HCT116 (cell line): ENCODE data around the gene PAQR8. TPM values are rescaled to one million over a fixed set of nuclear protein-coding genes. Genes with fewer than 3 reads are reported as not detected.

ENCODE experiments used
- ATAC-seq: fragments of 200-7000 bp; cut with Tn5 transposase; 2 replicates; pipeline ENCODE4 v1.9.1; 2020; ENCODE audit warnings: mild to moderate bottlenecking, moderate library complexity
- BruUV-seq: library from RNA; stranded (reverse); fragments of 400-500 nt; replicated peaks from 2 replicates; lab custom pipeline; 2021; lab: Mats Ljungman, UMichigan
- CTCF ChIA-PET: fragments of 300-600 bp; sonication (Branson Sonifier 250); formaldehyde crosslinking; loops from one replicate; lab custom pipeline; 2021; ENCODE audit warnings: antibody characterized with exemption; lab: Charles Lee
- POLR2A ChIA-PET: fragments of 300-600, 350-600 bp; sonication (Branson Sonifier 250); formaldehyde crosslinking; loops from one replicate; lab custom pipeline; 2021; ENCODE audit warnings: antibody characterized with exemption; lab: Charles Lee
- RAD21 ChIA-PET, 2 experiments: fragments of 300-600 bp; sonication (Branson Sonifier 250); formaldehyde crosslinking; loops; one replicate each; lab custom pipeline; 2023; ENCODE audit warnings: low total read pairs in 2 of 2; ENCODE audit not compliant: uncharacterized antibody in 2 of 2, unreplicated experiment in 2 of 2, low non-redundant PET in 1 of 2; lab: Charles Lee
- DNase-seq: peaks from one replicate; pipeline ENCODE4 v3.0.0-alpha.2; 2010; ENCODE audit warnings: low read depth, low spot score
- H2AFZ ChIP-seq: fragments of 200-600 bp; shearing (Covaris generic), sonication (generic); 2 replicates; pipeline ENCODE4 v1.6.1; 2017; ENCODE audit warnings: low read depth, mixed run types, mixed read lengths, antibody characterized with exemption, low read length; ENCODE audit not compliant: poor library complexity, severe bottlenecking
- H3K27ac ChIP-seq: 2 replicates; pipeline ENCODE4 v1.5.1; 2012; ENCODE audit warnings: low read depth, low read length
- H3K27me3 ChIP-seq: fragments of 200-600 bp; sonication (generic); 2 replicates; pipeline ENCODE4 v1.6.1; 2016; ENCODE audit warnings: mixed run types, low read length, mixed read lengths; ENCODE audit not compliant: insufficient read depth
- H3K36me3 ChIP-seq, 2 experiments: fragments of 200-500 bp in 1 of 2; fragments of 200-600 bp in 1 of 2; sonication (Bioruptor generic) in 1 of 2; sonication (generic) in 1 of 2; 2 replicates each; pipeline versions ENCODE4 v1.5.1 to v1.6.1; 2014 to 2016; ENCODE audit warnings: low read length in 2 of 2, inconsistent platforms in 1 of 2, mixed read lengths in 1 of 2, mixed run types in 1 of 2; ENCODE audit not compliant: insufficient read depth in 2 of 2, control insufficient read depth in 1 of 2
- H3K4me1 ChIP-seq, 2 experiments: fragments of 200-600 bp in 1 of 2; sonication (generic) in 1 of 2; 2 replicates each; pipeline versions ENCODE4 v1.5.1 to v1.6.1; 2012 to 2017; ENCODE audit warnings: low read length in 2 of 2, inconsistent platforms in 1 of 2, mild to moderate bottlenecking in 1 of 2, mixed read lengths in 1 of 2, mixed run types in 1 of 2, moderate library complexity in 1 of 2; ENCODE audit not compliant: insufficient read depth in 2 of 2, control insufficient read depth in 1 of 2
- H3K4me2 ChIP-seq: fragments of 200-600 bp; sonication (generic); 2 replicates; pipeline ENCODE4 v1.6.1; 2017; ENCODE audit warnings: mixed run types, low read length, mixed read lengths
- H3K4me3 ChIP-seq, 2 experiments: fragments of 200-600 bp in 1 of 2; sonication (generic) in 1 of 2; replicated peaks in 1 of 2; 2 replicates each; pipeline ENCODE4 v1.5.1; 2011 to 2016; ENCODE audit warnings: low read length in 2 of 2, control low read depth in 1 of 2, low read depth in 1 of 2, mild to moderate bottlenecking in 1 of 2, mixed read lengths in 1 of 2, mixed run types in 1 of 2
- H3K79me2 ChIP-seq: fragments of 200-600 bp; sonication (generic); 2 replicates; pipeline ENCODE4 v1.6.1; 2017; ENCODE audit warnings: mild to moderate bottlenecking, mixed run types, low read length, moderate library complexity, mixed read lengths; ENCODE audit not compliant: insufficient read depth
- H3K9ac ChIP-seq: fragments of 200-600 bp; sonication (generic); 2 replicates; pipeline ENCODE4 v1.6.1; 2016; ENCODE audit warnings: low read length, mixed read lengths
- H3K9me2 ChIP-seq: fragments of 200-600 bp; sonication (generic), shearing (Covaris generic); 2 replicates; pipeline ENCODE4 v1.6.1; 2017; ENCODE audit warnings: mixed run types, mild to moderate bottlenecking, moderate library complexity; ENCODE audit not compliant: insufficient read depth
- H3K9me3 ChIP-seq, 2 experiments: fragments of 200-500 bp in 1 of 2; fragments of 200-600 bp in 1 of 2; sonication (Bioruptor generic) in 1 of 2; sonication (generic) in 1 of 2; 2 replicates each; pipeline ENCODE4 v1.6.1; 2014 to 2017; ENCODE audit warnings: low read length in 2 of 2, mixed read lengths in 2 of 2, inconsistent platforms in 1 of 2, low read depth in 1 of 2, mild to moderate bottlenecking in 1 of 2, mixed run types in 1 of 2, moderate library complexity in 1 of 2; ENCODE audit not compliant: control insufficient read depth in 1 of 2, insufficient read depth in 1 of 2
- H4K20me1 ChIP-seq: fragments of 200-600 bp; sonication (generic), shearing (Covaris generic); 2 replicates; pipeline ENCODE4 v1.6.1; 2017; ENCODE audit warnings: mixed run types, mild to moderate bottlenecking, moderate library complexity; ENCODE audit not compliant: insufficient read depth
- CEBPB ChIP-seq: IDR thresholded peaks from 2 replicates; pipeline ENCODE4 v1.6.1; 2012; ENCODE audit warnings: low read depth
- EZH2 ChIP-seq: fragments of 200-600 bp; sonication (generic); IDR thresholded peaks from 2 replicates; pipeline ENCODE4 v1.6.1; 2017; ENCODE audit warnings: antibody characterized with exemption, mixed run types
- EZH2phosphoT487 ChIP-seq: fragments of 200-600 bp; IDR thresholded peaks from 2 replicates; pipeline ENCODE4 v1.6.1; 2018; ENCODE audit warnings: antibody characterized with exemption, borderline replicate concordance
- FOSL1 ChIP-seq: IDR thresholded peaks from 2 replicates; pipeline ENCODE4 v1.6.1; 2012; ENCODE audit warnings: low read depth
- JUND ChIP-seq: IDR thresholded peaks from 2 replicates; pipeline ENCODE4 v1.6.1; 2012
- MAX ChIP-seq: IDR thresholded peaks from 2 replicates; pipeline ENCODE4 v1.6.1; 2012
- POLR2AphosphoS5 ChIP-seq: IDR thresholded peaks from 2 replicates; pipeline ENCODE4 v1.6.1; 2011; ENCODE audit warnings: mild to moderate bottlenecking, low read depth, low read length, moderate library complexity
- REST ChIP-seq: IDR thresholded peaks from 2 replicates; pipeline ENCODE4 v1.6.1; 2012; ENCODE audit warnings: low read depth
- SIN3A ChIP-seq: IDR thresholded peaks from 2 replicates; pipeline ENCODE4 v1.6.1; 2012; ENCODE audit warnings: low read depth
- SP1 ChIP-seq: IDR thresholded peaks from 2 replicates; pipeline ENCODE4 v1.6.1; 2012; ENCODE audit warnings: low read depth
- SRF ChIP-seq: IDR thresholded peaks from 2 replicates; pipeline ENCODE4 v1.6.1; 2012; ENCODE audit warnings: low read depth
- TCF7L2 ChIP-seq: IDR thresholded peaks from 2 replicates; pipeline ENCODE4 v1.7.0; 2011; ENCODE audit warnings: borderline replicate concordance, inconsistent platforms; ENCODE audit not compliant: insufficient read depth, insufficient read length; ENCODE audit errors: extremely low read depth
- ZBTB33 ChIP-seq: IDR thresholded peaks from 2 replicates; pipeline ENCODE4 v1.6.1; 2011; ENCODE audit warnings: mild to moderate bottlenecking, low read length, moderate library complexity; ENCODE audit not compliant: insufficient replicate concordance; ENCODE audit errors: extremely low read depth
- intact Hi-C: fragments of 100-400 bp; cut with micrococcal nuclease; formaldehyde crosslinking; loops from 2 replicates; pipeline ENCODE4 v1.10.0; 2022
- total RNA-seq: library from RNA; stranded (reverse); gene quantifications from one replicate; pipeline ENCODE4 v1.2.1, GENCODE V29; 2021; ENCODE audit not compliant: unreplicated experiment

The PAQR8 gene
- total RNA-seq, 1 experiment from 2014 or later: 5.9 TPM

- TF ChIP-seq REST: no peak
Measured at GRCh38 chr6:52351879-52352238, 10.1 kb upstream of the PAQR8 start (continued).

GRCh38 chr6:52352239-52353018 is 9.5 kb upstream of the PAQR8 start:
- ChIA-PET CTCF (interaction anchor here (0.8 to 1.4 kb wide), 2 partner anchors 68 to 299 kb away, joined by 4 read pairs; partner anchors contain the start of gene MCM3), RAD21 (no interaction called here), POLR2A (interaction anchor here (0.8 to 1.6 kb wide), 4 partner anchors 10 to 152 kb away, joined by 3 to 12 read pairs (median 3); partner anchors contain the start of genes MCM3 and PAQR8)
- Histone ChIP-seq H3K4me1 (peaks cover 13 to 21% of the 10 kb centered on the region in 2 experiments), H3K27ac (peak overlapping the region; percentile 33; the same call in 1 of the 2 replicates), H3K9me2 (no peaks in the 10 kb centered on the region), H3K36me3 (no peaks in the 10 kb centered on the region), H3K27me3 (no peaks in the 10 kb centered on the region), H3K79me2 (no peaks in the 10 kb centered on the region), H3K9me3 (no peaks in the 10 kb centered on the region), H3K9ac (peak overlapping the region; percentile 37), H3K4me2 (peak overlapping the region; percentile 72), H4K20me1 (no peaks in the 10 kb centered on the region), H3K4me3 (peak overlapping the region; percentile 24 to 29), H2AFZ (peak overlapping the region; percentile 59)
- ATAC-seq: peak; percentile 94
- peak; percentile 82 for DNase-seq
- BruUV-seq: no TSS peak
- 0 out of 2 replicates have a peak, but pooled peaks have one; percentile 33 for TF ChIP-seq CEBPB
- TF ChIP-seq TCF7L2: peak; percentile 20
- TF ChIP-seq ZBTB33: no peak
- no peak for TF ChIP-seq EZH2phosphoT487
- peak; percentile 44; the same call in 1 of the 2 replicates for TF ChIP-seq SIN3A
- TF ChIP-seq SRF: peak; percentile 59; the same call in 1 of the 2 replicates
- peak; percentile 92 for TF ChIP-seq JUND
- peak; percentile 50 for TF ChIP-seq POLR2AphosphoS5
- peak; percentile 87 for TF ChIP-seq FOSL1
- peak; percentile 78 for TF ChIP-seq SP1
- no peak for TF ChIP-seq EZH2
- peak; percentile 69; the same call in 1 of the 2 replicates for TF ChIP-seq MAX
- TF ChIP-seq, all 23 proteins: peak for 9
- intact Hi-C loops: no loop called here
